D341Med (cell line): ENCODE data around the gene CGNL1.

ENCODE experiments used
- DNase-seq: peaks from one replicate; pipeline ENCODE4 v3.0.0; 2012; ENCODE audit warnings: low spot score

The CGNL1 gene

GRCh38 chr15:57551715-57552677 lies 175.7 kb downstream of the CGNL1 start:
- DNase-seq = no peak

DNA sequence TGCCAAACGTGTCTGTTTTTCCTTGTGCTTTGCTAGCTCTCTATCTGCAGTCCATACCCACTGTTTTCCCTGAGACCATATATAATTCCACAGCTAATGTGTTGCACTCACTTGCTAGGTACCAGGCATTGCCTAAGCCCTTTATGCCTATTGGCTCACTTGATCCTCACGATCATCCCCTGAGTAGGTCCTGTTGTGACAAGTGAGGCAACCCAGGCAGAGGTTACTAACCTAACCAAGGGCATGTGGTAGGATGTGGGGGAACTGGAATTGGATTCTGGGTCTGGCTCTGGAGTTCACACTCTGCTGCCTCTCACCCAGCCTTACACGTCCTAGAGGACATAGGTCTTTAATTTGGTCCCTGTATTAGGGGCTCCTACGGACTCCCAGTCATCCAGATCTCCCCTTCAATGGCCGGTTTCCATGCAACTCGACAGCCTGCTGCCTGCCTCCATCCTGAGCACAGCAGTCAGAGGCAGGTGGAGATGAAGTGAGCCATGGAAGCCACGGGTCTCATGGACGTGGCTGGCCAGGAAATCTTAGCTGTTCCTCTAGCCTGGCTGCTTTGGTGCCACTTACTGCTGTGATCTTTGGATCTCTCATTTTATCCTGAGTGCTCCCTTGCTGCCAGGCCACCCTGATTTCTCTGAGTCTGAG lies 176.5 kb downstream of the CGNL1 start:
- DNase-seq = no peak

DNA sequence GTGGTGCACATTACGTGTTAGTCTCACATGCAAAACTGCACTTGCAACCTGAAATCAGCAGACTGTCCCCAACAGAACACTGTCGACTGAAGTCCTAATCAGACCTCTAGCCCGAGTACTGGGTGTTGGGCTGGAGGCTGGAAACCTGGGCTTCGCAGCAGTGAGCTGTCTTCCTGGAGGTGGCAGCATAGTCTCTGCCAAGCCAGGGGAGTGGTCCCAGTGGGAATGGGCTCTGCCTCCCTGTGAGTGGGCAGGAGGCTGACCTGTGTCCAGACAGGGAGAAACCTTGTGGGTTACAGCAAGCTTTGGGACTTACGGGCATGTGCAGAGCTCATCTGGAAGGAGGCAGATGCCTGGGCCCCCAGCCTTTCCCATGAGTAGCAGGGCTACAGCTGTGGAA lies 177.2 kb downstream of the CGNL1 start:
- DNase-seq = no peak

DNA sequence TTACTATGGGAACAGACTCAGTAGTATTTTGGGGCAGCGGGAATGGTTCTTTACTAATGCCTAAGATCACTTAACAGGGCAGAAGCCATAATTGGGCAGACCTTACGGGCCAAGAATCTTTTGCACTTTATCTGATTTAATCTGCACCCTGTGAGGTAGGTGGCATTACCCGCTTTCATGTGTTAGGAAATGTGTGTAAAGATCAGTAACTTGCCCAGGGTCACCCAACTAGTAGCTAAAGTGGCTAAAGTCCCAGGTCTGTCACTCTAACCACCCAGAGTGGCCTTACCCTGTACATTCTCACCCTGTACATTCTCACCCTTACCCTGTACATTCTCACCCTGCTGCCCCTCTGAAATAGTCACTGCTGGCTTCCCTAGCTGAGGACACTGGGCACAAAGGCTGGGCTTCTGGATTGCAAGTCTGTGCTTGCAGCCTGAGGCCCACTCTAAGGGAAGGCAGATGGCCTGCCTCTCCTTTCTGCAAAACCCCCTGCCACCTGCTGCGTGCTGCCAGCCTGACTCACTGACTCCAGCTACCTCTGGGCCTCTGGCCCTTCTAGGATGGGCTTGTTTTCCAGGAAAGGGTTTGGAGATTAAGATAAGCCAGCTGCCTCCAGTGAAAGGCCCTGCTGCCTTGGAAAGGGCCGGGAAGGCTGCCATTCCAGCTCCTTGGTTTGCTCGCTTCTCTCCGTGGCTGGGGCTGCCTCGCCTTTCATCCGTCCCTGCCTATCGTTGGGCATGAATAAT lies 177.9 kb downstream of the CGNL1 start:
- no peak for DNase-seq

GRCh38 chr15:57554812-57555179 lies 178.5 kb downstream of the CGNL1 start:
- DNase-seq = no peak

- no peak for DNase-seq
These were observed 179.0 kb downstream of the CGNL1 start for GRCh38 chr15:57555270-57555669.

- no peak for DNase-seq
These were observed 179.7 kb downstream of the CGNL1 start for GRCh38 chr15:57556040-57556439.

DNA sequence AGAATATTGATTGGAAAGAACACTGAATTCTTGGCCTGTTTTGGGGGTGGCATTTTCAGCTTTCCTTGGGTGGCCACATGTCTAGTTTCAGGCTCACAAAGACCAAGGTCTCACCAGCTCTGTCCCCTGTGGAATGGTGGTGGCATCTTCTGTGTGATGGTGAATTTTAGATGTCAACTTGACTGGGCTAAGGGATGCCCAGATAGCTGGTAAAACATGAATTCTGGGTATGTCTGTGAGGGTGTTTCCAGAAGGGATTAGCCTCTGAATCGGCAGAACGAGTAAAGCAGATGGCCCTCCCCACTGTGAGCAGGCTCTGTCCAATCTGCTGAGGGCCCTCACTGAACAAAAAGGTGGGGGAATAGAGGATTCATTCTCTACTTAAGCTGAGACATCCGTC lies 181.0 kb downstream of the CGNL1 start:
- no peak for DNase-seq

DNA sequence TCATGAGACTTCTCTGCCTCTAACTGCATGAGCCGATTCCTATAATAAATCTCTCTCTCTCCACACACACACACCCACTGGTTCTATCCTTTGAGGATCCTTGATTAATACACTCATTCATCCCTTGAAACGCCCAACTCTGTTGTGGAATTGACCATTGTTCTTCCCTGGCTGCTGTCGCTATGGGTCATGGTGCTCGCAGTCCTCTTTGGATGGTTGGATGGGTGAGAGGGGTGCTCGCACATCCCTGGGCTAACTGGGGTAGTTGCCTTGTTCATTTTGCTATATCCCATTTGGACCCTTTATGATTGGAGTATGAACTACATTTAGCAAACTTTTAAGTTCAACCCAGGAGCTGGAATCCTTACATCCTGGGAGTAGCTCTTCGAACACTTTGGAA lies 181.5 kb downstream of the CGNL1 start:
- no peak for DNase-seq

DNA sequence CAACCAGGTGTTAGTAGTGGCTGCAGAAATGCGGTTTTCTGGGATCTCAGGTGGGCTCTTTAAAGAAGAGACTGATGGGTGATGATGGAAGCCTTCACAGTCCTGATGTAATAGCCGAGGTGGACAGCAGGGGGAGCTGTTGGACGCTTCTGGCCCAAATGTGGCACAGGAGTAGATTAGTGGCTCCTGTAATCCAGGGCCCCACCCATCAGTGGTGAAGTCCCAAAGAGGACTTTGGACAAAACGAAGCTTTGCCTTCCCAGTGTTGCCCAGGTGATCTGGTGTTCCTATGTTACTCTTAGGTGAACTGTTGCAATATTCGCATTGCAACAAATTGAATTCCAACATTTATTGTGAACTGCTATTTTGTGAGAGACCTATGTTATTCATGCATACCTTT lies 183.6 kb downstream of the CGNL1 start:
- DNase-seq = peak; percentile 80

DNA sequence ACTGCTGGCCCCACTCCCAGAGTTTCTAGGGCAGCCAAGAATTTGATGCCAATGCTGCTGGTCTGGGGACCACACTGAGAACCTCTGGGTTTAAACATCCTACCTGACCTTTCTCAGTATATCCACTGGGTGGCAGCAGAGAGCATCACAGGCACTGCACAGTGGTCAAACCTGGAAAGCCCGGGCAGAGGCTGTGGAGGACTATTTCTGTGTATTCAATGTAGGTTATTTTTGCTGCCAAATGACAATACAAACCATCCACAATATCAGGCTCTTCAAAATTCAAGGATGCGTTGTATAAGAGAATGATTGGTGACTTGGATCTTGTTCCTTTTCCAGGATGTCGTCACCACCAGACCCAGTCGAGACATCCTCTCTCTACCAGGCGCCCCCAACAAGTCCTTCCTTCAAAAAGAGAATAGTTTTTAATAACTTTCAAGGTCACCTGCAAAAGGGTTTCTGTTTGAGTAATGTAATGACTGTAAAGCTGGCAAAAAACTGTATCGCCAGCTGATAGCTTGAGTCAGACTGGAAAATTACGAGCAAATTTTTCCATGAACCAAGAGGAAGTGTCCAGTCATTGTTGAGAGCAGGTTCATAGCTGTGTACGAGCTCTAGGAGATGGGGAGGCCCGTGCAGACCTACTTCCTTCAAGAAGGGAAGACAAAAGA lies 184.9 kb downstream of the CGNL1 start:
- DNase-seq = peak; percentile 77

DNA sequence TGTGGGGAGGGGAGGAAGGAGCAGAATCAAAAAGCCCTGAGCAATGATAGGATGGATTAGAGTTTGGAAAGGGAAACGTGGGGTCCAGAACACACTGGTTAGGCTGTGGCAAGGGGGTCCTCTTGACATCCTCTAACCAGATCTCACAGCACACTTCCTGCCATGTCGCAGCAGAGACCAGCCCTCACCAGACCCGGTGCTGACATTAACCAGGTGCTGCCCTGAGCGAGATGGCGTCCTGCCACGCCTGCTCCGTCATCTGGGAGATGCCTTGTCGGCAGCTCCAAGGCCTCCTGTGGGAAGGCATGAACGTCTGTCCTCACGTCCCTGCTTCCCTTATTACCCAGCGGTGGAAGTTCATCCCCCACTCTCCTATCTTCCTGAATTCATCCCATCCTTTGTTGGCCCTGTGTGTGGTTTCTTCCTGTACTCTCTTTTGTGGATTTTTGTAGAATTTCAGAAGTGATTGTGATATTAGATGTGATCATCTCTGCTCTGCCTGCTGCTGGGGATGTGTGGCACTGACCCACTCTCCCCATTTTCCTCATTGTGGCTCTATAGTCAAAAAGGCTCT lies 186.0 kb downstream of the CGNL1 start:
- no peak for DNase-seq

DNA sequence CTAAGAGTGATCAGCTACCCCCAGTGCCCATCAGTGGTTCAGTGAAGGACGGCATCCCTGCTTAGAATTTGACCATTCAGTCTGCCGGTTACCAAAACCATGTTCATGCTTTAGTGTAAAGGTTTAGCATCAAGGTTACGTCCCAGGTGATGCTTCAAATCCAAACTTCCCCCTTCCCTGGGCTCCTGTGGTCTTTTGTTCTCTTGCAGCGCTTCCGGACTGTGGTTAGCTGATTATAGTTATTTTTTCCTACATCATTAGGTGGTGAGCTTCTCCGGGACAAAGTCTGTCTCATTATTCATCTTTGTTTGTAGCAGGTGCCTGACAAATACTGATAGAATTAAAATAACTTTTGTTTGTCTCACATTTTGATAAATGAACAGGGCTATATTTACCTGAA lies 187.1 kb downstream of the CGNL1 start:
- no peak for DNase-seq

DNA sequence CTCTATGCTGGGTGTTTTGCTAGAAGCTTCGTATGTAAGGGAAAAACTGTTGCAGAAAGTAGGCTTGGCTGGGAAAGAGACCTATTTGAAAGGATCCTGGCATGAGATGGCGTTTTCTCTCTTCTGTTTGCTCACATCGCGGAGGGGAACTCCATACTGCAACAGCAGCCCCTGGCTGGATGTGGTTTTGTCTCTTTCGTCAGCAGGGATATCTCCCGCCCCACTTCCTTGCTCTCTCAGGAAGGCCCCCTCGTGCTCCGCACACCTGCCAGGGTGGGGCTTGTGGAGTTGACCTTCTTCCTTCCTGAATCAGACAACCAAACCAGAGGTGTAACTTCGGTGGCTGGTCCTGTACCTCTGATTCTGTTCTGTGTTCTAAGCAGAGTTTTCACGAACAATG lies 189.0 kb downstream of the CGNL1 start:
- DNase-seq = no peak

GRCh38 chr15:57566834-57567233 lies 190.5 kb downstream of the CGNL1 start:
- no peak for DNase-seq

GRCh38 chr15:57567891-57568290 lies 191.6 kb downstream of the CGNL1 start:
- DNase-seq = no peak

DNA sequence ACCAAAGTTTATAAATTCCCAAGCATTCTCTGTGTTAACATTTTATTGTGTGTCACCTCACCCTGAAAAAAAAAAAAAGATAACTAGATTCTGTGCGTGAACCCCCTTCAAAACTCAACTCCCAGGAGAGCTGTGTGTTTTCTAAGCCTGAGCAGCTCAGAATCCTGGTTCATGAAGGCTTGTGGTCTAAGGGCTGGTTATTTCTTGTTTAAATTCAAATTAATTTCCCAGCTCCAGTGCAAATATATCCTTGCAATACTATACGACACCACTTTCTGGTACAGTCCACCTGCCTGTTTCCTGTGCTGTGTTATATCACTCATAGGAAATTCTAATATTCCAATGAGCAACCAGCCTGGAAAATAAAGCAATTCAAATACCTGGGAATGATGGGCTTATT lies 192.0 kb downstream of the CGNL1 start:
- DNase-seq = no peak

GRCh38 chr15:57570340-57570739 lies 194.0 kb downstream of the CGNL1 start:
- DNase-seq = no peak

- DNase-seq = no peak
These were observed 194.7 kb downstream of the CGNL1 start for GRCh38 chr15:57570994-57571393.

DNA sequence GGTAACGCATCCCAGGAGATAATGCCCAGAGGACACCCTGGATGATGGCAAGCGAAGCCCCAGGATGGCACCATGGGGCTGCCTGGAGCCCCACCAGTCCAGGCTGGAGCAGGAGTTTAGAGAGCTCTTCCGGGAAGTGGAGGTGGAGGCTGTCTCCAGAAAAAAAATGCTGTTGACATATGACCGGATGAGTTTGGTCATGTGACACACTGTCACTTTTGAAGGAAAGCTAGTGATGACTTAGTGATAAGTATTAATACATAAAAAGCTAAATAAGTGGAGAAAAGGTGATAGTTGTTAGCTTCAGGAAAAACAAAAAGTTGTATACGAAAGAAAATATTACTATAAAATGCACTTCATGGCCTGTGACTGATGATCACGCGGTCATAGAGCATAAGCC lies 195.4 kb downstream of the CGNL1 start:
- DNase-seq = no peak

- no peak for DNase-seq
These were observed 196.2 kb downstream of the CGNL1 start for GRCh38 chr15:57572468-57572867.

- DNase-seq = no peak
These were observed 196.8 kb downstream of the CGNL1 start for GRCh38 chr15:57573151-57573550.
